Measurements from ENCODE around the gene LASP1NB.
A peak's percentile ranks its signal among the peaks of the same experiment; 100 is the strongest.

Gene LASP1NB

DNA sequence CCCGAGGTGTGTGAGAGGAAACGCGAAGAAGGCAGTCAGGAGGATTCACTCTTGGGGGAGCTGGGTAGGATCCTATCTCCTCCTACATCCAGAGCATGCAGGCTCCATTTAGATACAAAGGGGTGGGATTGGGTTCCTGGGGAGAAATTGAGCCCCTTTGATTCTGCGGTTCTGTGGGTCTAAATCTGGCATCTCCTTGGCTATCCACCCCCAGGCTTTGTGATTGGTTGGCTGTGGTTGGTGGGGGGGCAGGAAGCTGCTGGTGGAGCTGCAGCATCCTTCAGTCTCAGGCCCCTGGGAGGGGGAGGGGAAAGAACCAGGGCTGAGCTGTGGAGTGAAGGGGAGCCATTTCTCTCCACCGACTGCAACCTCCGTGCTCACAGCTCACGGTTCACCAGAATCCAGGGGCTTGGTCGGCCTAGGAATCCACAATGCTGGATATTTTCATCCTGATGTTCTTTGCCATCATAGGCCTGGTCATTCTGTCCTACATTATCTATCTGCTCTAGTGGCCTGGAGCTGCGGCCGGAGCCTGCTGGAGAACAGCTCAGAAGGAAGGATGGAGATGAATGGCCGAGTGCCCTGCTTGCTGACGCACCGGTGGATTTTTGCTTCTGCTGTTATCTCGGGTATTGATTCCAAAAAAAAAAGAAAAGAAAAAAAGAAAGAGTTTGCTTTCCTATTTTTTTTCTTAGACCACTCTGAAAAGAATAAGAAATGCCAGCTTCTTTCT, at the start of gene LASP1NB:
Gene LASP1NB (plus strand): TSS at position 352 of the 733 bp plus-strand sequence.
- DNase-seq (ENCODE audit: low read depth), result no peak

DNA sequence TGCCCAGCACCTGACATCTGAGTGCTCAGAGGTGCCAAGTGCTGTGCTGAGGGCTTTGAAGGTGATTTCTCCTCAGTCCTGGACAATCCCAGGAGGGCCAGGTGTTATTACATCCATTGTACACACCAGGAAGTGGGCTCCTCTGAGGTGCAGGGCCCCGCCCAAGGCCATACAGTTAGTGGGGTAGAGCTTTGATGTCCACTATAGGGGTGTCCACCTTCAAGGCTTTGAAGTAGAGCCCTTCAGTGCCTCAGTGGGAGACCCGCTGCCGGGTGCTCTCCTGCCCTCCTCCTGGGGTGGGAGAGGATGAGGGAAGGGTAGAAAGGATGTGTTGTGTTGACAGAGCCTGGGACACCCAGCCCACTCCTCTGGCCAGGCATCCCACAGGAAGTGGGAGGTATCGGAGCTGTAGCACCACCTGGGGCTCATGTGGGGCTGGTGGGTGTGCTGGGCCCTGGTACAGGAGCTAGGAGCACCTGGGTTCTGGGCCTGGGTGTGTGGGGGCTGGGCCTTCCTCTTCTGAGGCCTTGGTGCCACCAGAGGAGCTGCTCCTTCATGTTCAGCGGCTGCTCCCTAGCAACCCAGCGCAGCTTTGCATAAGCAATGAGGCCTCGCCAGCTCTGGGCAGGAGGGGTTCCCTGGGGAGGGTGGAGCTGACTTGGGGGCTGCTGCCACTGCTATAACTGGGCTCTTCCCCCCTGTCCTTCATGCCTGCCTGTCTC, 48.1 kb upstream of the LASP1NB start:
- DNase-seq (ENCODE audit: low read depth), result no peak

DNA sequence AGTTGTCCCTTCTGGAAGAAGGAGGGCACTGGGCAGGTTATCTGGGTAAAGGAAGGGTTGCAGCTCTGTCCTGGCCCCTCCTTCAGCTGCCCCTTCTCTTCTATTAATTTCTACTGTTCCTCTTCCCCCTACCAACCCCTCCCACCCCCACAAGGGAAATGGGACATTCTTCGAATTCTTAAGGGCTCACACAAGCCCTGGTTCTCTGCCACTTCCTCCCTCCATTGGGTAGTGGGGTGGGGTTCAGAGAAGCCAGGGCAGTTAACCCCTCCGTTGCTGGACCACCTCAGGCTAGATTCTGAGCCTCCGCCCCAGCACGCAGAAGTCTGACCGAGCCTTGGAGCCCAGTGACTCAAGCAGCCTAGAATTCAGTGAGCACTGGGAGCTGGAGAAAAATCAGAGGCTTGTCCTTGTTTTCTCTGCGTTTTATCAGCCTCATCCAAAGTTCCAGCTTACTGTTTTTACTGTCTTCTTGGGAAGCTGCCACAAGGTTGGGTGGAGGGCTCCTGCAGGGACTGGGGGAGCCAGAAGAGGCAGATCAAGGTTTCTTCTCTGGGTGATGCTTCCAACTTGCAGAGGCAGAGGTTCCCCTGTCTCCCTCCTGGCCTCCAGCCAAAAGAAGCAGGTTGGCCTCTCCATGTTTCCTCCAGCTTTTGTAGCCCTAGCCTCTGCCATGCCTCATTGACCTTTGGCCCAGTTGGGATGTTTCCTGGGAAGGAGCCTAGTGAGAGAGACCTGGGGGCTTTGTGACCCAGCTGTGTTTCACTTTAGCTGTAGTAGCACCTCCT, 45.3 kb upstream of the LASP1NB start:
- peak; percentile 98 for DNase-seq (ENCODE audit: low read depth)

GRCh38 chr17:38881600-38882191, 43.7 kb upstream of the LASP1NB start:
- no peak for DNase-seq (ENCODE audit: low read depth)

GRCh38 chr17:38882870-38883269, 42.5 kb upstream of the LASP1NB start:
- no peak for DNase-seq (ENCODE audit: low read depth)

DNA sequence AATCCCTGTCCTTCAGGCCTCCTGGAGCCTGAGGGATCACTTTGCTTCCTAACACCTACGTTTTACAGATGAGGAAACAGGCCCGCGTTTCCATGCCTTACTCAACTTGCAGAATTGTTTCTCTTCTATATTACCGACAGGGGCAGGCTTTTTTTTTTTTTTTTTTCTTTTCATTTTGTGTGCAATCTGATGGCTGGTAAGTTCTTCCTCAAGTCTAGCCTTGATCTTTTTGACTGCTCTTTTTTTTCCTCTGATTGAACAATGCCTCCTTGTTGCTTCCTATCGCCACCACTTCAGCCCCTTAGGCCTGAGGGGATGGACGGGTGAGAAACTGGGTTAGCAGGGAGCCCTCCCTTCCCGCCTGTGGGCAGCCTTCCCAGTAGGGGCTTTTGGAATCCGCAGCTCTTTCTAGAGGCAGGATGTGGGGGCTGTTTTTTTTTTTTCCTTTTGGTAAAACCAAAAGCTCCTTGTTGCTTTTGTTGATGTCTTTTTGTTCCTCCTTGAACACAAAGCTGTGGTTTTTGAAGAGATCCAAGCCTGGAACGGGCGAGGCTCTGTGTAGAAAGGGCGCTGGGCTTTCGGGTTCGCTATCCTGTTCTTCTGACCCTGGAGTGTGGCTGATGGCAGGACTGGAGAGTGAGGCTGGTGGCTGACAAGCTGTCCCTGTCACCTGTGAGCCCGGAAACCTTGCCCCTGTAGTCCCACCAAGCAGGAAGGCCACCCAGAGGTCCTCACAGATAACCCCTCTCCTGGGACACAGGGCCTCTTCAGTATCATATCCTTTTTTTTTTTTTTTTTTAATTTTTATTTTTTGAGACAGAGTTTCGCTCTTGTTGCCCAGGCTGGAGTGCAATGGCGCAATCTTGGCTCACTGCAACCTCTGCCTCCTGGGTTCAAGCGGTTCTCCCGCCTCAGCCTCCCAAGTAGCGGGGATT, 41.6 kb upstream of the LASP1NB start:
- no peak for DNase-seq (ENCODE audit: low read depth)

DNA sequence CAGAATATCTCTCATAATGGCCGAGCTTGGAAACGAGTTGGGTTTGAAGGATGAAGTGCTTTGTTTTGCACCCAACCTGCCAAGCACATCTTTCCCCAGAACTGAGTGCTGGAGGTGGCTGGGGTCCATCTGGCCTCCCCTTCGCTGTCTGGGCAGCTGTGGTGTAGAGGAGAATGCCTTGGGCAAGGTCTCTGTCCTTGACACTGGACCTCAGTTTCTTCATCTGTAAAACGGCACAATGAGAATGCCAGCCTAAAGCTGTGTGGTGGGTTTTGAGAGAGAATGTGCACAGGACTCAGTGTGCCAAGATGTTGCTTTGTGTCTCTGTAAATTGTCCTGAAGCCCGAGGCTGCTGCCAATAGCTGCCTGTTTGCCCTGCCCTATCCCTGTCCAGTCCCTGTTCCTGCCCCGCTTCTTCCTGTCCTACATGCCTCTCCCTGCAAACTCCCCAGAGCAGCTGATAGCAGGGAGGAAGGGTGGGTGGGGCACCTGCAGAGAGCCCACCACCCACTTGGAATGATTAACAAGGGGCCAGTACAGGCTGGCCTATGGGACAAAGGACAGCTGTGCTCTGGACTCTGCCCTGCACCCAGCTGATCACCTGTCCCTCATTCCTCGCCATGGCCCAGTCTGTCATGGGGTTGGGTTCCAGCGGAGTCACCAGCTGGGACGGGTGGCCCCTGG, 40.2 kb upstream of the LASP1NB start:
- no peak for DNase-seq (ENCODE audit: low read depth)

DNA sequence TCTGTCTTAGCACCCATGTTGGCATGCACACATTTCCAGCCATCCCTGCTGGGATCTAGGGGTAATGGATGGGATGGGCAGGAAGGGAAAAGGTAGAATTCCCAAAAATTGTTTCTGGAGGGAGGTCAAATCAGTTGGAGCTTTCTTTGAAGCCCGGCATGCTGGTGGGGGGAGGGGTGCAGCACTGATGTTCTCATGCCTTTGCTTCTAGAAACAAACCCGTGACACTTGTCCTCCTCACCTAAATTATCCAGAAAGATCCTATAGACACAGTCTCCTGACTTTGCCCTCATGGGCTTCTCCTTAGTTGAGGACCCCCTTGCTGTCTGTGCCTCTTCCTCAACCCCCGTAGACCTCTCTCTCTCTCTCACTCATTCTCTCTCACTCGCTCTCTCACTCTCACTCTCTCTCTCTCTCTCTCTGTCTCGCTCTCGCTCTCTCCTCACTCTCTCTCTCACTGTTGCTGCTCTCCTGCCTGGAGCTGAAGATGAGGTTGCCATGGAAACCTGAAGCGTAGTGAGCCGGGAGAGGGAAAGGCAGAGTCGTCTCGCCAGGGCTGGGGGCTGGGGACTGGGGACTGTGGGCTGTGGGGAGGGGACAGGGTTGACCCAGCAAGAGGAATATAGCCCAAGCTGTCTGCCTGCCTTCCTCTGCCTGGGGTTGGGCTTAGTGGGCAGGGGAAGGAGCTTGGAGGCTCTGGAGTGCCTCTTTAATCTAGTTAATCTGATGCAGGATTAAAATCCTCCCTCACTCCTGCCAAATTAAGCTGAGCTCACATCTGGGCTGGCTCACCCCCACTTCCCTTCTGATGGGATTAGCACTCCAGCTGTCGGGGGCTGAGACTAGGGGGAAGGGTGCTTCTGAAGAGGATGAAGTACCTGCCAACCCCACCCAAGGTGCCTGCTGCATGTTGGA, 39.4 kb upstream of the LASP1NB start:
- DNase-seq (ENCODE audit: low read depth), result no peak

DNA sequence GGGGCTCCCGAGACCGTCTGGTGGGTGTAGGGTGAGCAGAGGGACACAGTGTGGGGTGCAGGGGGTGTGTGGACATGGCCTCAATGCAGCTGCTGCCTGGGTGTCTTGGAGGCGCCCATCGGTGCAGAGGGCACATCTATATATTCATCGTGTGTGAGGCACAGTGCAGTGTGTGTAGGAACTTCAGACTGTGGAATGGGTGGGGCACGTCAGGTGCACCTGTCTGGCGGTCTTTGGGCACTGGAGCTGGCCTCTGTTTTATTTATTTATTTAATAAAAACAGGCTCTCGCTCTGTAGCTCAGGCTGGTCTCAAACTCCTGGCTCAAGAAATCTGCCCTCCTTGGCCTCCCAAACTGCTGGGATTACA, 38.8 kb upstream of the LASP1NB start:
- DNase-seq (ENCODE audit: low read depth), result no peak

- no peak for DNase-seq (ENCODE audit: low read depth)
These were observed 36.6 kb upstream of the LASP1NB start for GRCh38 chr17:38888842-38889241.

- no peak for DNase-seq (ENCODE audit: low read depth)
These were observed 35.5 kb upstream of the LASP1NB start for GRCh38 chr17:38889745-38890409.

GRCh38 chr17:38890410-38890746, 35.0 kb upstream of the LASP1NB start:
- DNase-seq (ENCODE audit: low read depth), result no peak

DNA sequence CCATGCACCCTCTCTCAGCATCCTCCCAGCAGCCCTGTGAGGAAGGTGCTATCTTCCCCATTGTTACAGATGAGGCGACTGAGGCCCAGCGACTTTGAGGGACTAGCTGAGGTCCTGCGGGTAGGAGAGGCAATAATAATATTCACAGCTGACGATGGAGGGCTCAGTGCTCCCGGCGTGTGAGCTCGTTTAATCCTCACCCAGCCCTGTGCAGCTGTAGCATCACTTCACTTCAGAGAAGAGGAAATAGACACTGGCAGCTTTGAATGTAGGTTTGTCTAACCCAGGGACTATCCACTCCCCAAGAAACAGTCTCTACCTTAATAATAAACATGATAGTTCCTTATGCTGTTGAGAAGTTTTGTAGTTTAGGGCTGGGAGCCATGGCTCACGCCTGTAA, 34.0 kb upstream of the LASP1NB start:
- DNase-seq (ENCODE audit: low read depth), result no peak

DNA sequence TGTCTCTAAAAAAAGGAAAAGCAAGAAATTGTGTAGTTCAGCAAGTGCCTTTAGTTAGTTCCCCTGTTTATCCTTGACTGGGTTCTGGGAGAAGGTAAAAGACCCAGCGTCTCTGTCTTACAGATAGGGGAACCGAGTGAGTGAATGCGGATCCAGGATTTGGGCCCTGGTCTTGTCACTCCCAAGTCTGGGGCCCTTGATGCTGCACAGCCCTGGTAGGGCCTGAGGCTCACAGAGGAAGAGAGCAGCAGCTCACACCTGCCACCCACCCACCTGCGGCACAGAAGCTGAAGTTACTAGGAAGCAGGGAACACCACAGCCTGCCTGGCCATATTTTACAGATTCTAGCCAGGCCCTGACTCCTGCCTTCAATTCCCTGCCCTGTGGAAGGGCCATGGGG, 33.3 kb upstream of the LASP1NB start:
- DNase-seq (ENCODE audit: low read depth), result no peak

- no peak for DNase-seq (ENCODE audit: low read depth)
These were observed 32.8 kb upstream of the LASP1NB start for GRCh38 chr17:38892620-38893019.

GRCh38 chr17:38893113-38893512, 32.3 kb upstream of the LASP1NB start:
- DNase-seq (ENCODE audit: low read depth), result no peak

- DNase-seq (ENCODE audit: low read depth), result no peak
These were observed 31.8 kb upstream of the LASP1NB start for GRCh38 chr17:38893607-38894006.

DNA sequence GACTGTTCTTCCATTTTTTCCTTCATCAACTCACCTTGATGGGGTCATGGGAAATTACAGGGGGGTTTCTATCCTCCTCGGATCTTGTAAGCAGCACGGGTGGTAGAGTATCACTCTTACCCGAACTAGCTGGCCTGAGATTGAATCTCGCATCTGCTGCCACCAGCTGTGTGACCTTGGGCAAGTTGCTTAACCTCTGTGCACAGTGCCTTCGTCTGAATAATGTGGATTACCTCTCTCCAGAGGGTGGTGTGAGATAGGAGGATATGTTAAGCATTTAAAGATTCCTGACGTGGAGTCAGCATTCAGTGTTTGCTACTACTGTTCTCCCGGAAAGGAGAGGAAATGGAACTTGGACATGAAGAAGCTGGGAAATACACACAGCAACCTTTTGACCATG, 31.1 kb upstream of the LASP1NB start:
- no peak for DNase-seq (ENCODE audit: low read depth)

- no peak for DNase-seq (ENCODE audit: low read depth)
These were observed 29.0 kb upstream of the LASP1NB start for GRCh38 chr17:38896346-38896954.

All from ELR (cell line).